Activated CD4-positive, CD25-positive, alpha-beta regulatory T cell (primary cell): ENCODE data around the gene FAM149A.

Experiments used
- DNase-seq, 4 experiments: peaks; one replicate each; lab custom pipeline; 2025; lab: John Stamatoyannopoulos, UW

FAM149A gene

GRCh38 chr4:186202490-186203140 lies 98.1 kb downstream of the FAM149A start:
- no peak for DNase-seq

- no peak for DNase-seq
Measured at GRCh38 chr4:186203406-186203805, 98.9 kb downstream of the FAM149A start.

GRCh38 chr4:186204103-186204559 lies 99.6 kb downstream of the FAM149A start:
- peak in 2 of 4 experiments; percentile 67 to 70 for DNase-seq

GRCh38 chr4:186204686-186205085 lies 100.2 kb downstream of the FAM149A start:
- DNase-seq, result no peak

GRCh38 chr4:186205156-186205555 lies 100.7 kb downstream of the FAM149A start:
- no peak for DNase-seq

- no peak for DNase-seq
Measured at GRCh38 chr4:186216465-186217024, 112.0 kb downstream of the FAM149A start.

- DNase-seq, result no peak
Measured at GRCh38 chr4:186217733-186218293, 113.3 kb downstream of the FAM149A start.

- DNase-seq, result no peak
Measured at GRCh38 chr4:186221624-186222023, 117.1 kb downstream of the FAM149A start.
